Astrocyte (in vitro differentiated cells and primary cell): Measurements from ENCODE around the gene KCNMA1.

Experiments
- CTCF ChIP-seq: IDR thresholded peaks from 2 replicates; pipeline ENCODE4 v1.5.1; 2011; ENCODE audit warnings: low read depth, mild to moderate bottlenecking, inconsistent platforms, low read length, moderate library complexity; ENCODE audit not compliant: insufficient read depth
- EZH2 ChIP-seq: IDR thresholded peaks from 2 replicates; pipeline ENCODE4 v1.6.1; 2012; ENCODE audit warnings: mild to moderate bottlenecking, low read length, inconsistent platforms; ENCODE audit not compliant: insufficient read depth

GRCh38 chr10:77666821-77667220 is 29.2 kb upstream of the KCNMA1 start:
- TF ChIP-seq CTCF (no peak), EZH2 (no peak)
